DMS153 treated with DMSO at 0.1 percent for 48 hours (cell line): ENCODE results near the gene IGLL5.
"Not testable (repeated sequence)": the region's sequence is repeated elsewhere in the genome, so short reads cannot be mapped to it uniquely, and the experiment has no call there.

Experiments
- DNase-seq: peaks from one replicate; lab custom pipeline; 2025; ENCODE audit not compliant: unreplicated experiment; lab: John Stamatoyannopoulos, UW

The IGLL5 gene

GRCh38 chr22:22884010-22884887 is 3.4 kb upstream of the IGLL5 start:
- DNase-seq = peak; percentile 60

- DNase-seq = no peak
These were observed 2.5 kb upstream of the IGLL5 start for GRCh38 chr22:22884888-22885840.

- DNase-seq = no peak
These were observed 1.1 kb upstream of the IGLL5 start for GRCh38 chr22:22886546-22886945.

GRCh38 chr22:22888571-22889353 is 1.1 kb downstream of the IGLL5 start:
- DNase-seq = no peak

- no peak for DNase-seq
These were observed 2.5 kb downstream of the IGLL5 start for GRCh38 chr22:22890085-22890484.

GRCh38 chr22:22891139-22891621 is 3.6 kb downstream of the IGLL5 start:
- DNase-seq = no peak

- DNase-seq = no peak
These were observed 4.8 kb downstream of the IGLL5 start for GRCh38 chr22:22892096-22893052.

GRCh38 chr22:22893077-22893805 is 5.6 kb downstream of the IGLL5 start:
- DNase-seq = no peak

- DNase-seq = no peak
These were observed 6.5 kb downstream of the IGLL5 start for GRCh38 chr22:22893891-22894739.

GRCh38 chr22:22894740-22895731 is 7.4 kb downstream of the IGLL5 start:
- no peak for DNase-seq

- DNase-seq = no peak
These were observed 8.3 kb downstream of the IGLL5 start for GRCh38 chr22:22895776-22896445.

GRCh38 chr22:22896601-22897000 is 9.0 kb downstream of the IGLL5 start:
- no peak for DNase-seq

- DNase-seq = no peak
These were observed 9.5 kb downstream of the IGLL5 start for GRCh38 chr22:22897091-22897490.

- DNase-seq = no peak
These were observed 10.3 kb downstream of the IGLL5 start for GRCh38 chr22:22897947-22898346.

- DNase-seq = not testable (repeated sequence)
These were observed 10.9 kb downstream of the IGLL5 start for GRCh38 chr22:22898411-22898950.
